HepG2 (cell line): ENCODE measurements around the gene SPRR2F. TPM values are rescaled to one million over a fixed set of nuclear protein-coding genes. Genes with fewer than 3 reads are reported as not detected.

Experiments
- FOXC1 ChIP-seq: sonication (generic); formaldehyde crosslinking; IDR thresholded peaks from 2 replicates; pipeline ENCODE4 v1.8.0; 2022; ENCODE audit warnings: mild to moderate bottlenecking, missing genetic modification reagents, borderline replicate concordance
- ZNF225 ChIP-seq: sonication (generic); formaldehyde crosslinking; IDR thresholded peaks from 2 replicates; pipeline ENCODE4 v1.4.0; 2020; ENCODE audit warnings: mild to moderate bottlenecking, missing genetic modification reagents
- ZNF549 ChIP-seq: sonication (generic); formaldehyde crosslinking; IDR thresholded peaks from 2 replicates; pipeline ENCODE4 v1.5.0; 2020; ENCODE audit warnings: missing genetic modification reagents
- polyA plus RNA-seq, 8 experiments: library from polyadenylated mRNA; depleted of rRNA in 3 of 8; stranded (reverse) in 7 of 8; unstranded in 1 of 8; fragments of >200 nt; fragmentation: Illumina TruSeq in 4 of 8; extraction: Trizol in 4 of 8; gene quantifications; 2 replicates each; pipeline versions ENCODE4 v1.2.1 to v1.2.3, GENCODE V29; 2011 to 2016; ENCODE audit warnings: low read depth in 4 of 8, missing spikeins in 1 of 8, mixed read lengths in 1 of 8; ENCODE audit not compliant: insufficient read depth in 1 of 8
- total RNA-seq, 5 experiments: library from RNA; depleted of rRNA; stranded (reverse); fragments of >200 nt; fragmentation: Illumina TruSeq; extraction: Trizol; gene quantifications; 2 replicates each; pipeline ENCODE4 v1.2.3, GENCODE V29; 2016; ENCODE audit warnings: low read depth in 1 of 5
- TF ChIP-seq, protein P1 (sequence below): sonication (generic); formaldehyde crosslinking; IDR thresholded peaks from 2 replicates; pipeline ENCODE4 v1.9.0; 2021; ENCODE audit warnings: missing genetic modification reagents, mild to moderate bottlenecking, borderline replicate concordance
- TF ChIP-seq, protein P2 (sequence below), 2 experiments: fragments of 450-650 bp in 1 of 2; sonication (generic) in 1 of 2; formaldehyde crosslinking in 1 of 2; IDR thresholded peaks; 2 replicates each; pipeline versions ENCODE4 v1.6.1 to v1.8.0; 2016 to 2022; ENCODE audit warnings: antibody characterized with exemption in 1 of 2, mild to moderate bottlenecking in 1 of 2, missing genetic modification reagents in 1 of 2
- TF ChIP-seq, protein P3 (sequence below): sonication (generic); formaldehyde crosslinking; IDR thresholded peaks from 2 replicates; pipeline ENCODE4 v1.4.0; 2020; ENCODE audit warnings: low read depth, mild to moderate bottlenecking, missing genetic modification reagents
- TF ChIP-seq, protein P4 (sequence below): sonication (generic); formaldehyde crosslinking; IDR thresholded peaks from 2 replicates; pipeline ENCODE4 v1.5.1; 2020; ENCODE audit warnings: mild to moderate bottlenecking, missing genetic modification reagents, moderate library complexity

SPRR2F gene
- total and polyA plus RNA-seq, 2 of the 13 experiments (the other 11 are each of a cell fraction or from before 2014, with no cell fraction given): not detected

DNA sequence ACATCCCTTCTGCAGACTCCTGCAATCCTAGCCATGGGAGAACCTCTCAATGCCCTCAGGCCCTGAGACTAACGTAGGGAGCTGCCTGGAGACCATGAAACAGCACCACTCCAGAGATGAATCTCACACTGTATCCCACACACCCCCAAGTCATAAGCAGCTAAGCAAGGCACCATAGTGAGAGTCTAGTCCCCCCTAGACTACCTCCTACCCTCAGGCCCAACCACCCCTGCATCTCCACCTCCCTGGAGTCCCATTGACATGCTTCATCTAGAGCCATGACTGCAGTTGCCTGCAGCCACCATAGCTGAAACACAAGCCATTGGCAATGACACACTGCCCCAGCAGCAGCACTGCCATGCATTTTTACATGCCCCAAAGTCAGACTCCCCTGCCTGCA lies 20.0 kb upstream of the SPRR2F start (continued):
- TF ChIP-seq FOXC1 (CRISPR knock-in tag) (no peak), ZNF549 (CRISPR knock-in tag) (no peak), ZNF225 (CRISPR knock-in tag) (no peak)
- TF ChIP-seq, protein P1, sequence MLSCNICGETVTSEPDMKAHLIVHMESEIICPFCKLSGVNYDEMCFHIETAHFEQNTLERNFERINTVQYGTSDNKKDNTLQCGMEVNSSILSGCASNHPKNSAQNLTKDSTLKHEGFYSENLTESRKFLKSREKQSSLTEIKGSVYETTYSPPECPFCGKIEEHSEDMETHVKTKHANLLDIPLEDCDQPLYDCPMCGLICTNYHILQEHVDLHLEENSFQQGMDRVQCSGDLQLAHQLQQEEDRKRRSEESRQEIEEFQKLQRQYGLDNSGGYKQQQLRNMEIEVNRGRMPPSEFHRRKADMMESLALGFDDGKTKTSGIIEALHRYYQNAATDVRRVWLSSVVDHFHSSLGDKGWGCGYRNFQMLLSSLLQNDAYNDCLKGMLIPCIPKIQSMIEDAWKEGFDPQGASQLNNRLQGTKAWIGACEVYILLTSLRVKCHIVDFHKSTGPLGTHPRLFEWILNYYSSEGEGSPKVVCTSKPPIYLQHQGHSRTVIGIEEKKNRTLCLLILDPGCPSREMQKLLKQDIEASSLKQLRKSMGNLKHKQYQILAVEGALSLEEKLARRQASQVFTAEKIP (CRISPR knock-in tag): no peak
- TF ChIP-seq, protein P2, sequence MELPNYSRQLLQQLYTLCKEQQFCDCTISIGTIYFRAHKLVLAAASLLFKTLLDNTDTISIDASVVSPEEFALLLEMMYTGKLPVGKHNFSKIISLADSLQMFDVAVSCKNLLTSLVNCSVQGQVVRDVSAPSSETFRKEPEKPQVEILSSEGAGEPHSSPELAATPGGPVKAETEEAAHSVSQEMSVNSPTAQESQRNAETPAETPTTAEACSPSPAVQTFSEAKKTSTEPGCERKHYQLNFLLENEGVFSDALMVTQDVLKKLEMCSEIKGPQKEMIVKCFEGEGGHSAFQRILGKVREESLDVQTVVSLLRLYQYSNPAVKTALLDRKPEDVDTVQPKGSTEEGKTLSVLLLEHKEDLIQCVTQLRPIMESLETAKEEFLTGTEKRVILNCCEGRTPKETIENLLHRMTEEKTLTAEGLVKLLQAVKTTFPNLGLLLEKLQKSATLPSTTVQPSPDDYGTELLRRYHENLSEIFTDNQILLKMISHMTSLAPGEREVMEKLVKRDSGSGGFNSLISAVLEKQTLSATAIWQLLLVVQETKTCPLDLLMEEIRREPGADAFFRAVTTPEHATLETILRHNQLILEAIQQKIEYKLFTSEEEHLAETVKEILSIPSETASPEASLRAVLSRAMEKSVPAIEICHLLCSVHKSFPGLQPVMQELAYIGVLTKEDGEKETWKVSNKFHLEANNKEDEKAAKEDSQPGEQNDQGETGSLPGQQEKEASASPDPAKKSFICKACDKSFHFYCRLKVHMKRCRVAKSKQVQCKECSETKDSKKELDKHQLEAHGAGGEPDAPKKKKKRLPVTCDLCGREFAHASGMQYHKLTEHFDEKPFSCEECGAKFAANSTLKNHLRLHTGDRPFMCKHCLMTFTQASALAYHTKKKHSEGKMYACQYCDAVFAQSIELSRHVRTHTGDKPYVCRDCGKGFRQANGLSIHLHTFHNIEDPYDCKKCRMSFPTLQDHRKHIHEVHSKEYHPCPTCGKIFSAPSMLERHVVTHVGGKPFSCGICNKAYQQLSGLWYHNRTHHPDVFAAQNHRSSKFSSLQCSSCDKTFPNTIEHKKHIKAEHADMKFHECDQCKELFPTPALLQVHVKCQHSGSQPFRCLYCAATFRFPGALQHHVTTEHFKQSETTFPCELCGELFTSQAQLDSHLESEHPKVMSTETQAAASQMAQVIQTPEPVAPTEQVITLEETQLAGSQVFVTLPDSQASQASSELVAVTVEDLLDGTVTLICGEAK (IDR thresholded peaks at IDR 0.05): no peak
- TF ChIP-seq, protein P2 (CRISPR knock-in tag; IDR thresholded peaks at IDR 0.05): no peak
- TF ChIP-seq, protein P3, sequence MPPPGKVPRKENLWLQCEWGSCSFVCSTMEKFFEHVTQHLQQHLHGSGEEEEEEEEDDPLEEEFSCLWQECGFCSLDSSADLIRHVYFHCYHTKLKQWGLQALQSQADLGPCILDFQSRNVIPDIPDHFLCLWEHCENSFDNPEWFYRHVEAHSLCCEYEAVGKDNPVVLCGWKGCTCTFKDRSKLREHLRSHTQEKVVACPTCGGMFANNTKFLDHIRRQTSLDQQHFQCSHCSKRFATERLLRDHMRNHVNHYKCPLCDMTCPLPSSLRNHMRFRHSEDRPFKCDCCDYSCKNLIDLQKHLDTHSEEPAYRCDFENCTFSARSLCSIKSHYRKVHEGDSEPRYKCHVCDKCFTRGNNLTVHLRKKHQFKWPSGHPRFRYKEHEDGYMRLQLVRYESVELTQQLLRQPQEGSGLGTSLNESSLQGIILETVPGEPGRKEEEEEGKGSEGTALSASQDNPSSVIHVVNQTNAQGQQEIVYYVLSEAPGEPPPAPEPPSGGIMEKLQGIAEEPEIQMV: no peak
- TF ChIP-seq, protein P4, sequence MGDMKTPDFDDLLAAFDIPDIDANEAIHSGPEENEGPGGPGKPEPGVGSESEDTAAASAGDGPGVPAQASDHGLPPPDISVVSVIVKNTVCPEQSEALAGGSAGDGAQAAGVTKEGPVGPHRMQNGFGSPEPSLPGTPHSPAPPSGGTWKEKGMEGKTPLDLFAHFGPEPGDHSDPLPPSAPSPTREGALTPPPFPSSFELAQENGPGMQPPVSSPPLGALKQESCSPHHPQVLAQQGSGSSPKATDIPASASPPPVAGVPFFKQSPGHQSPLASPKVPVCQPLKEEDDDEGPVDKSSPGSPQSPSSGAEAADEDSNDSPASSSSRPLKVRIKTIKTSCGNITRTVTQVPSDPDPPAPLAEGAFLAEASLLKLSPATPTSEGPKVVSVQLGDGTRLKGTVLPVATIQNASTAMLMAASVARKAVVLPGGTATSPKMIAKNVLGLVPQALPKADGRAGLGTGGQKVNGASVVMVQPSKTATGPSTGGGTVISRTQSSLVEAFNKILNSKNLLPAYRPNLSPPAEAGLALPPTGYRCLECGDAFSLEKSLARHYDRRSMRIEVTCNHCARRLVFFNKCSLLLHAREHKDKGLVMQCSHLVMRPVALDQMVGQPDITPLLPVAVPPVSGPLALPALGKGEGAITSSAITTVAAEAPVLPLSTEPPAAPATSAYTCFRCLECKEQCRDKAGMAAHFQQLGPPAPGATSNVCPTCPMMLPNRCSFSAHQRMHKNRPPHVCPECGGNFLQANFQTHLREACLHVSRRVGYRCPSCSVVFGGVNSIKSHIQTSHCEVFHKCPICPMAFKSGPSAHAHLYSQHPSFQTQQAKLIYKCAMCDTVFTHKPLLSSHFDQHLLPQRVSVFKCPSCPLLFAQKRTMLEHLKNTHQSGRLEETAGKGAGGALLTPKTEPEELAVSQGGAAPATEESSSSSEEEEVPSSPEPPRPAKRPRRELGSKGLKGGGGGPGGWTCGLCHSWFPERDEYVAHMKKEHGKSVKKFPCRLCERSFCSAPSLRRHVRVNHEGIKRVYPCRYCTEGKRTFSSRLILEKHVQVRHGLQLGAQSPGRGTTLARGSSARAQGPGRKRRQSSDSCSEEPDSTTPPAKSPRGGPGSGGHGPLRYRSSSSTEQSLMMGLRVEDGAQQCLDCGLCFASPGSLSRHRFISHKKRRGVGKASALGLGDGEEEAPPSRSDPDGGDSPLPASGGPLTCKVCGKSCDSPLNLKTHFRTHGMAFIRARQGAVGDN (CRISPR knock-in tag): no peak
